Activated CD4-positive, alpha-beta T cell treated with anti-CD3 and anti-CD28 coated beads for 36 hours (primary cell): Measurements from ENCODE around the gene OSBPL7. TPM values are rescaled to one million over a fixed set of nuclear protein-coding genes. Genes with fewer than 3 reads are reported as not detected.

Source experiments
- ATAC-seq: fragments of 200-7000 bp; cut with Tn5 transposase; one replicate; pipeline ENCODE4 v1.10.0; 2021; ENCODE audit warnings: mild to moderate bottlenecking, moderate library complexity
- CTCF ChIA-PET: fragments of 350-600 bp; sonication (Branson Sonifier 250); formaldehyde crosslinking; loops from one replicate; lab custom pipeline; 2021; ENCODE audit warnings: antibody characterized with exemption; lab: Charles Lee
- POLR2A ChIA-PET: fragments of 350-600 bp; sonication (Branson Sonifier 250); formaldehyde crosslinking; loops from one replicate; lab custom pipeline; 2021; ENCODE audit warnings: antibody characterized with exemption, inconsistent platforms; lab: Charles Lee
- DNase-seq: peaks from one replicate; pipeline ENCODE4 v3.0.0-alpha.2; 2020
- H3K27ac Mint-ChIP-seq: one replicate; pipeline ENCODE4 v1.8.0; 2021; ENCODE audit warnings: mixed read lengths
- H3K27me3 Mint-ChIP-seq: one replicate; pipeline ENCODE4 v1.8.0; 2021; ENCODE audit warnings: mixed read lengths
- H3K36me3 Mint-ChIP-seq: one replicate; pipeline ENCODE4 v1.8.0; 2021; ENCODE audit warnings: low read depth, mixed read lengths
- H3K4me1 Mint-ChIP-seq: one replicate; pipeline ENCODE4 v1.8.0; 2021; ENCODE audit warnings: mixed read lengths
- H3K4me3 Mint-ChIP-seq: one replicate; pipeline ENCODE4 v1.8.0; 2021; ENCODE audit warnings: mild to moderate bottlenecking, moderate library complexity, mixed read lengths
- H3K9me3 Mint-ChIP-seq: one replicate; pipeline ENCODE4 v1.8.0; 2021; ENCODE audit warnings: low read depth, mixed read lengths
- intact Hi-C, 2 experiments: fragments of 100-400 bp; cut with DNase I in 1 of 2; cut with micrococcal nuclease in 1 of 2; formaldehyde crosslinking; loops; one replicate each; pipeline versions ENCODE4 v1.14.2 to v1.15.1; 2022 to 2024; cut with DNase I, micrococcal nuclease
- total RNA-seq, 2 experiments: library from RNA; stranded (reverse); gene quantifications; one replicate each; pipeline ENCODE4 v1.2.3, GENCODE V29; 2021

Gene OSBPL7
- total RNA-seq = 10 to 100 TPM; 12.8 to 12.9 TPM

DNA sequence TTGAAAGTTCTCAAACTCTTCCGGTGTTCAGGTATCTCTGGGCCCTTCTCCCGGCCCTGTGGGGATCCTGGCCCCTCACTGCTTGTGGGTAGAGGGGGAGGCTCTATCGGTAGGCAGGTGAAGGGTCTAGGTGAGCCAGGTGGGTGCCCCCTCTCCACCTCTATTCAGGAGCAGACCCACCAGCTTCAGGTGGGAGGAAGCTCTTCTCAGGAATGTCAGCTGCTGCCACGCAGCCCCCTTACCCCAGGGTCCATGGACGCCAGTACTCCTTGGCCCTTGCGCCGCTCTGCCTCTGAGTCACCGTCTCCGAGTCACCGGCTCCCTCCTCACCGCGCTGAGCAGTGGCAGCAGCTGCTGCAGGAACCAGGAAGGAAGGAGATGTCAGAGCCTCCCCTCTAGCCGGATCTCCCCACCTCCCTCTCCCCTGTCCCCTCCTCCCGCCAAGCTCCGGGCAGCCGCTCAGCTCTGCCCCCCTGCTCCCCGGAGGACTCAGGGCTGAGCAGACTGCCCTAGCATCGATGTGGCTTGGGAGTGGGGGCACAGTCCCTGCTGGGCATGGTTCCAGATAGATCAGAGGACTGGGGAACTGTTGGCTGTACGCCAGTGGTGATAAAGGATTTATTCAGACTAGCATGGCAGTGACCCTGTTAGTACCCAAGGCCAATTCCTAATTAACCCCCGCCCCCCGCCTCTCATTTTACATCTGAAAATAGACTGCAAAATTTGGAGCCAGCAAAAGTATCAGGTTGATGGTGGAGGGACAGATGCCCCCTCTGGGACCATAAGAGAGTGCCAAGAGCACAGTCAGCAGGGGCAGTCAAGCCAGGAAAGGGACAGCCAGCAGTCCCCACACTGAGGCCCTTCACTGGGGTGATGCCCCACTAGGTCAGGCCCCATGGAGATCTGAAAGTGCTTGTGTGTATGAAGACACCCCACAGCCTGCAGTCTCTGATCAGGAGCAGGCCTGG is at the start of gene OSBPL7:
Gene OSBPL7, minus strand, starts transcription at position 371 of the 968 bp plus-strand sequence. CDS start 1,516 bp downstream, outside the sequence.
- DNase-seq (peak; percentile 87), ATAC-seq (peak; percentile 99)
- ChIA-PET CTCF (interaction anchor here (0.7 to 1.4 kb wide), 5 partner anchors 19 to 173 kb away, joined by 3 to 4 read pairs (median 3); partner anchors contain the start of gene SCRN2), POLR2A (interaction anchor here (1.0 to 2.0 kb wide), 2 partner anchors 10 to 74 kb away, joined by 4 to 7 read pairs; partner anchors contain the start of genes LRRC46, MRPL10 and SP2)
- intact Hi-C loops = no loop called here
- H3K4me1 Mint-ChIP-seq = peaks cover 21% of the 10 kb centered on the region
- H3K9me3 Mint-ChIP-seq = no peaks in the 10 kb centered on the region
- peaks cover 28% of the 10 kb centered on the region for H3K36me3 Mint-ChIP-seq
- H3K27me3 Mint-ChIP-seq = no peaks in the 10 kb centered on the region
- H3K27ac Mint-ChIP-seq = peak within 1 kb of the TSS; percentile 71
- H3K4me3 Mint-ChIP-seq = peak within 1 kb of the TSS; percentile 92

GRCh38 chr17:47871048-47871447 is 49.5 kb upstream of the OSBPL7 start:
- Mint-ChIP-seq H3K9me3 (no peaks in the 10 kb centered on the region), H3K36me3 (no peaks in the 10 kb centered on the region), H3K4me1 (no peaks in the 10 kb centered on the region), H3K27me3 (peaks cover 27% of the 10 kb centered on the region), H3K4me3 (no peak overlapping the region), H3K27ac (no peak overlapping the region)
- no peak for DNase-seq
- no peak for ATAC-seq
- POLR2A ChIA-PET = no interaction called here
- intact Hi-C loops = no loop called here
- CTCF ChIA-PET = interaction anchor here (0.5 to 1.2 kb wide), 2 partner anchors 14 to 360 kb away, joined by 3 read pairs; no protein-coding TSS in a partner anchor

GRCh38 chr17:47870056-47870455 is 48.5 kb upstream of the OSBPL7 start:
- no peaks in the 10 kb centered on the region for H3K36me3 Mint-ChIP-seq
- H3K27ac Mint-ChIP-seq = no peak overlapping the region
- intact Hi-C loops = no loop called here
- H3K4me1 Mint-ChIP-seq = peaks cover 7% of the 10 kb centered on the region
- ChIA-PET POLR2A (no interaction called here), CTCF (interaction anchor here (0.7 to 1.6 kb wide), 4 partner anchors 11 to 29 kb away, joined by 3 to 4 read pairs (median 3); partner anchors contain the start of gene SCRN2)
- H3K9me3 Mint-ChIP-seq = no peaks in the 10 kb centered on the region
- no peak for ATAC-seq
- H3K27me3 Mint-ChIP-seq = peaks cover 26% of the 10 kb centered on the region
- DNase-seq = no peak
- no peak overlapping the region for H3K4me3 Mint-ChIP-seq

GRCh38 chr17:47869114-47869513 is 47.5 kb upstream of the OSBPL7 start:
- H3K9me3 Mint-ChIP-seq = no peaks in the 10 kb centered on the region
- H3K4me3 Mint-ChIP-seq = no peak overlapping the region
- ChIA-PET POLR2A (no interaction called here), CTCF (interaction anchor here (0.8 to 1.6 kb wide), 2 partner anchors 28 to 78 kb away, joined by 4 to 5 read pairs; partner anchors contain the start of gene SCRN2)
- H3K4me1 Mint-ChIP-seq = peaks cover 15% of the 10 kb centered on the region
- DNase-seq (no peak), ATAC-seq (no peak)
- H3K36me3 Mint-ChIP-seq = no peaks in the 10 kb centered on the region
- no peak overlapping the region for H3K27ac Mint-ChIP-seq
- intact Hi-C loops = no loop called here
- H3K27me3 Mint-ChIP-seq = peaks cover 20% of the 10 kb centered on the region

GRCh38 chr17:47867813-47868533 is 46.4 kb upstream of the OSBPL7 start:
- H3K27ac Mint-ChIP-seq = no peak overlapping the region
- intact Hi-C loops = no loop called here
- peaks cover 15% of the 10 kb centered on the region for H3K27me3 Mint-ChIP-seq
- POLR2A ChIA-PET = no interaction called here
- no peak overlapping the region for H3K4me3 Mint-ChIP-seq
- peaks cover 20% of the 10 kb centered on the region for H3K4me1 Mint-ChIP-seq
- DNase-seq (no peak), ATAC-seq (no peak)
- CTCF ChIA-PET = interaction anchor here (0.8 kb wide), 1 partner anchor 80 kb away, joined by 5 read pairs; no protein-coding TSS in a partner anchor
- no peaks in the 10 kb centered on the region for H3K9me3 Mint-ChIP-seq
- H3K36me3 Mint-ChIP-seq = no peaks in the 10 kb centered on the region

- Mint-ChIP-seq H3K4me3 (no peak overlapping the region), H3K27ac (no peak overlapping the region), H3K4me1 (peaks cover 27% of the 10 kb centered on the region), H3K9me3 (no peaks in the 10 kb centered on the region), H3K27me3 (peaks cover 10% of the 10 kb centered on the region), H3K36me3 (no peaks in the 10 kb centered on the region)
- ATAC-seq = no peak
- POLR2A ChIA-PET = no interaction called here
- CTCF ChIA-PET = no interaction called here
- intact Hi-C loops = no loop called here
- no peak for DNase-seq
Measured at GRCh38 chr17:47866941-47867340, 45.3 kb upstream of the OSBPL7 start.

DNA sequence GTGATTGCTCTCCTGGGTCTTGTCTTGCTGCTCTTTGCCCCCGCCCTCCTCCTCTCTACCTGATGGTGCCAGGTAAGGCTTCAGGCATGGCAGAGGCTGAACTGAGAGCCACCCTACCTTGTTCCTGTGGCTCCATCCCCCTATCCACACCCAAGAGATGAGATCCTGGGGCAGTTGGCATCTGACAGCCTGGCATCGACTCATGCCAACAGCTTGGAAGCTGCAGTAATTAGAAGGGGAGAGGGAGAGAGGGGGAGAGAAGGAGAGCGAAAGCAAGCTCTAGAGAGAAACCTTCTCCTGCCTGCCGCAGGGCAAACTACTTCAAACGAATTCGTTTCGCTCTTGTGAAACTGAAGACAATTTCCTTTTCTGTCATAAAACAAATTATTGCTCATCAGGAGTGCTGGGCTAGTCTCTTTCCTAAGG is 43.2 kb upstream of the OSBPL7 start:
- POLR2A ChIA-PET = no interaction called here
- Mint-ChIP-seq H3K4me3 (no peak overlapping the region), H3K4me1 (peaks cover 27% of the 10 kb centered on the region), H3K27ac (no peak overlapping the region), H3K9me3 (no peaks in the 10 kb centered on the region), H3K36me3 (no peaks in the 10 kb centered on the region), H3K27me3 (no peaks in the 10 kb centered on the region)
- DNase-seq = peak; percentile 44
- intact Hi-C loops = no loop called here
- CTCF ChIA-PET = interaction anchor here (1.2 to 2.7 kb wide), 4 partner anchors 10 to 26 kb away, joined by 4 to 17 read pairs (median 6); no protein-coding TSS in a partner anchor
- ATAC-seq = peak; percentile 85

GRCh38 chr17:47862621-47863440 is 41.2 kb upstream of the OSBPL7 start:
- H3K9me3 Mint-ChIP-seq = no peaks in the 10 kb centered on the region
- no peak for DNase-seq
- ATAC-seq = peak; percentile 22
- H3K4me3 Mint-ChIP-seq = no peak overlapping the region
- peaks cover 7% of the 10 kb centered on the region for H3K27me3 Mint-ChIP-seq
- intact Hi-C loops = no loop called here
- H3K27ac Mint-ChIP-seq = no peak overlapping the region
- peaks cover 27% of the 10 kb centered on the region for H3K4me1 Mint-ChIP-seq
- ChIA-PET POLR2A (no interaction called here), CTCF (interaction anchor here (0.6 to 2.7 kb wide), 7 partner anchors 15 to 492 kb away, joined by 3 to 17 read pairs (median 4); partner anchors contain the start of gene SP2)
- H3K36me3 Mint-ChIP-seq = no peaks in the 10 kb centered on the region

- intact Hi-C loops = no loop called here
- peaks cover 23% of the 10 kb centered on the region for H3K4me1 Mint-ChIP-seq
- H3K9me3 Mint-ChIP-seq = no peaks in the 10 kb centered on the region
- ChIA-PET POLR2A (interaction anchor here (0.6 kb wide), 1 partner anchor 78 kb away, joined by 5 read pairs; no protein-coding TSS in a partner anchor), CTCF (interaction anchor here (1.2 kb wide), 1 partner anchor 13 kb away, joined by 3 read pairs; no protein-coding TSS in a partner anchor)
- H3K4me3 Mint-ChIP-seq = no peak overlapping the region
- H3K27me3 Mint-ChIP-seq = peaks cover 13% of the 10 kb centered on the region
- DNase-seq = no peak
- no peak overlapping the region for H3K27ac Mint-ChIP-seq
- no peak for ATAC-seq
- no peaks in the 10 kb centered on the region for H3K36me3 Mint-ChIP-seq
Measured at GRCh38 chr17:47860386-47860785, 38.8 kb upstream of the OSBPL7 start.
